ENCODE results near the gene NECTIN3. TPM values are rescaled to one million over a fixed set of nuclear protein-coding genes. Genes with fewer than 3 reads are reported as not detected.

The NECTIN3 gene
- total and polyA plus RNA-seq, 10 of the 15 experiments (the other 5 are each of a cell fraction or from before 2014, with no cell fraction given): 0.21 TPM; not detected in 9

DNA sequence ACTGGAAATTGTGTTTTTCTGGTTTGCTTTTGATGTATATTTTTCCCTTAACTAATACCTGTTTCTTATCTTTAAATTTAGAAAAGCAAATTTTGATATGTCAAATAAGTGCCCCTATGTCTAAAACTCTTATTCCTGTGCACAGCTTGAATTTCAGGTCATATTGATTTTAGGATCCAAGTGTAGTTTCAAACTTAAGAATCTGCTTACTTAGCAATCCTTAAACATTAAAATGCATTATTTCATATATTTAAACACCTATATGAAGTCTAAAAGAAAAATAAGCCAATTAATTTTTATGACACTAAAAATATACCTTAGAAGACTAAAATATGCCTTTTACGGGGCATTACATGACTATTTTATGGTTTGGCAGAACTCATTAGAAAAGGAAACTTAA is 59.2 kb downstream of the NECTIN3 start (continued):
- TF ChIP-seq, protein P1, sequence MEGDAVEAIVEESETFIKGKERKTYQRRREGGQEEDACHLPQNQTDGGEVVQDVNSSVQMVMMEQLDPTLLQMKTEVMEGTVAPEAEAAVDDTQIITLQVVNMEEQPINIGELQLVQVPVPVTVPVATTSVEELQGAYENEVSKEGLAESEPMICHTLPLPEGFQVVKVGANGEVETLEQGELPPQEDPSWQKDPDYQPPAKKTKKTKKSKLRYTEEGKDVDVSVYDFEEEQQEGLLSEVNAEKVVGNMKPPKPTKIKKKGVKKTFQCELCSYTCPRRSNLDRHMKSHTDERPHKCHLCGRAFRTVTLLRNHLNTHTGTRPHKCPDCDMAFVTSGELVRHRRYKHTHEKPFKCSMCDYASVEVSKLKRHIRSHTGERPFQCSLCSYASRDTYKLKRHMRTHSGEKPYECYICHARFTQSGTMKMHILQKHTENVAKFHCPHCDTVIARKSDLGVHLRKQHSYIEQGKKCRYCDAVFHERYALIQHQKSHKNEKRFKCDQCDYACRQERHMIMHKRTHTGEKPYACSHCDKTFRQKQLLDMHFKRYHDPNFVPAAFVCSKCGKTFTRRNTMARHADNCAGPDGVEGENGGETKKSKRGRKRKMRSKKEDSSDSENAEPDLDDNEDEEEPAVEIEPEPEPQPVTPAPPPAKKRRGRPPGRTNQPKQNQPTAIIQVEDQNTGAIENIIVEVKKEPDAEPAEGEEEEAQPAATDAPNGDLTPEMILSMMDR (IDR thresholded peaks at IDR 0.05 in 2 of 3, conservative IDR thresholded peaks at IDR 0.05 in 1 of 3; ENCODE audit: control insufficient read depth in 2 of 3, extremely low read depth in 1 of 3, insufficient read depth in 1 of 3, low read depth in 3 of 3, low read length in 3 of 3): no peak
- TF ChIP-seq SP1 (IDR thresholded peaks at IDR 0.05; ENCODE audit: low read depth, low read length): no peak

DNA sequence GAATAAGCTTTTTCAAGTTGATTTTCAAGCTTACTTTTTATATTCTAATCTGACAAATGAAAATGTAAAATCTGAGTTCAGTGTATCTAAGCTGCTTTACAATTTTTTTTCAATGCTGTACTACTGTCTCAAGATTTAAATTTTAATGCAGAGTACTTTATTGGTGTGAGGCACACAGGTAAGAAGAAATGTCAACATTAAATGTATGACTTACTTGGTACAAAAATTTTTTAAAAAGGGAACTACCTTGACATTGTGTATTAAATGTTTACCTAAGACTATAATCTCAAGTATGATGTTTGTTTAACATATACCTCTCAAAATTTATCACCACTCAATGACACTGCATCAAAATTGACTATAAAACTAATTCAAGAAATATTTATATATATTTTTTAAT is 62.7 kb downstream of the NECTIN3 start:
- Histone ChIP-seq H3K79me2 (ENCODE audit: control insufficient read depth, insufficient read depth, low read length) (no peaks in the 10 kb centered on the region), H3K9ac (ENCODE audit: control insufficient read depth, insufficient read depth, low read length) (no peak overlapping the region), H3K27ac (ENCODE audit: control insufficient read depth, insufficient read depth) (no peak overlapping the region), H3K4me2 (ENCODE audit: control insufficient read depth, insufficient read depth) (no peak overlapping the region), H3K4me1 (ENCODE audit: control insufficient read depth, insufficient read depth, low read length) (no peaks in the 10 kb centered on the region), H3K36me3 (ENCODE audit: control insufficient read depth in 2 of 2, insufficient read depth in 2 of 2, low read length in 1 of 2) (no peaks in the 10 kb centered on the region), H3K4me3 (no peak overlapping the region), H4K20me1 (ENCODE audit: control insufficient read depth, insufficient read depth) (no peaks in the 10 kb centered on the region), H3K9me3 (replicated peaks; ENCODE audit: control insufficient read depth, insufficient read depth, low read length) (no peaks in the 10 kb centered on the region), H3K27me3 (replicated peaks in 1 of 2; ENCODE audit: control insufficient read depth in 2 of 2, insufficient read depth in 2 of 2, low read length in 1 of 2) (no peaks in the 10 kb centered on the region), H2AFZ (ENCODE audit: control insufficient read depth, low read depth, low read length) (no peak overlapping the region)
- no peak for ATAC-seq
- RAD21 ChIA-PET (ENCODE audit: unreplicated experiment): no interaction called here
- in situ Hi-C loops (cut with MboI) (no loop called here), intact Hi-C loops (cut with micrococcal nuclease; ENCODE audit: unreplicated experiment) (no loop called here)
- no peak for DNase-seq (ENCODE audit: low read depth, low spot score)
- BruUV-seq (replicated peaks): no TSS peak
- CTCF ChIA-PET: no interaction called here
- FAIRE-seq: no peak
- POLR2A ChIA-PET: no interaction called here
- TF ChIP-seq, protein P2, sequence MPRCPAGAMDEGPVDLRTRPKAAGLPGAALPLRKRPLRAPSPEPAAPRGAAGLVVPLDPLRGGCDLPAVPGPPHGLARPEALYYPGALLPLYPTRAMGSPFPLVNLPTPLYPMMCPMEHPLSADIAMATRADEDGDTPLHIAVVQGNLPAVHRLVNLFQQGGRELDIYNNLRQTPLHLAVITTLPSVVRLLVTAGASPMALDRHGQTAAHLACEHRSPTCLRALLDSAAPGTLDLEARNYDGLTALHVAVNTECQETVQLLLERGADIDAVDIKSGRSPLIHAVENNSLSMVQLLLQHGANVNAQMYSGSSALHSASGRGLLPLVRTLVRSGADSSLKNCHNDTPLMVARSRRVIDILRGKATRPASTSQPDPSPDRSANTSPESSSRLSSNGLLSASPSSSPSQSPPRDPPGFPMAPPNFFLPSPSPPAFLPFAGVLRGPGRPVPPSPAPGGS (IDR thresholded peaks at IDR 0.05; ENCODE audit: borderline replicate concordance, insufficient read depth, low read depth, low read length, poor library complexity, severe bottlenecking): no peak
- TF ChIP-seq FOXM1 (IDR thresholded peaks at IDR 0.05; ENCODE audit: low read depth, low read length) (no peak), BCL11A (IDR thresholded peaks at IDR 0.05; ENCODE audit: low read depth, low read length) (no peak), CHD1 (IDR thresholded peaks at IDR 0.05; ENCODE audit: low read depth, low read length) (no peak), STAT3 (IDR thresholded peaks at IDR 0.05; ENCODE audit: low read depth, low read length) (no peak), ETV6 (conservative IDR thresholded peaks at IDR 0.05 in 1 of 2, IDR thresholded peaks at IDR 0.05 in 1 of 2; ENCODE audit: borderline replicate concordance in 1 of 2, low read depth in 1 of 2) (no peak), IKZF1 (conservative IDR thresholded peaks at IDR 0.05) (no peak), CBX3 (IDR thresholded peaks at IDR 0.05; ENCODE audit: borderline replicate concordance, low read depth) (no peak), RELA (IDR thresholded peaks at IDR 0.05; ENCODE audit: borderline replicate concordance, partially characterized antibody) (no peak)
- TF ChIP-seq, protein P3, sequence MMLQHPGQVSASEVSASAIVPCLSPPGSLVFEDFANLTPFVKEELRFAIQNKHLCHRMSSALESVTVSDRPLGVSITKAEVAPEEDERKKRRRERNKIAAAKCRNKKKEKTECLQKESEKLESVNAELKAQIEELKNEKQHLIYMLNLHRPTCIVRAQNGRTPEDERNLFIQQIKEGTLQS (IDR thresholded peaks at IDR 0.05; ENCODE audit: borderline replicate concordance, extremely low read depth, low read depth, low read length): no peak
- TF ChIP-seq, protein P4, sequence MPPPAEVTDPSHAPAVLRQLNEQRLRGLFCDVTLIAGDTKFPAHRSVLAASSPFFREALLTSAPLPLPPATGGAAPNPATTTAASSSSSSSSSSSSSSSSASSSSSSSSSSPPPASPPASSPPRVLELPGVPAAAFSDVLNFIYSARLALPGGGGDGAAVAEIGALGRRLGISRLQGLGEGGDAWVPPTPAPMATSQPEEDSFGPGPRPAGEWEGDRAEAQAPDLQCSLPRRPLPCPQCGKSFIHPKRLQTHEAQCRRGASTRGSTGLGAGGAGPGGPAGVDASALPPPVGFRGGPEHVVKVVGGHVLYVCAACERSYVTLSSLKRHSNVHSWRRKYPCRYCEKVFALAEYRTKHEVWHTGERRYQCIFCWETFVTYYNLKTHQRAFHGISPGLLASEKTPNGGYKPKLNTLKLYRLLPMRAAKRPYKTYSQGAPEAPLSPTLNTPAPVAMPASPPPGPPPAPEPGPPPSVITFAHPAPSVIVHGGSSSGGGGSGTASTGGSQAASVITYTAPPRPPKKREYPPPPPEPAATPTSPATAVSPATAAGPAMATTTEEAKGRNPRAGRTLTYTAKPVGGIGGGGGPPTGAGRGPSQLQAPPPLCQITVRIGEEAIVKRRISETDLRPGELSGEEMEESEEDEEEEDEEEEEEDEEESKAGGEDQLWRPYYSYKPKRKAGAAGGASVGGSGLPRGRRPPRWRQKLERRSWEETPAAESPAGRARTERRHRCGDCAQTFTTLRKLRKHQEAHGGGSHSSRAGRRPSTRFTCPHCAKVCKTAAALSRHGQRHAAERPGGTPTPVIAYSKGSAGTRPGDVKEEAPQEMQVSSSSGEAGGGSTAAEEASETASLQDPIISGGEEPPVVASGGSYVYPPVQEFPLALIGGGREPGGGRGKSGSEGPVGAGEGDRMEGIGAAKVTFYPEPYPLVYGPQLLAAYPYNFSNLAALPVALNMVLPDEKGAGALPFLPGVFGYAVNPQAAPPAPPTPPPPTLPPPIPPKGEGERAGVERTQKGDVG (CRISPR knock-in tag; IDR thresholded peaks at IDR 0.05): no peak
- SMC1A ChIA-PET (ENCODE audit: uncharacterized antibody, unreplicated experiment): no interaction called here

Data from GM12878 (cell line).